ENCODE measurements around the gene EEFSEC.

EEFSEC gene

GRCh38 chr3:128351546-128351945, 198.3 kb downstream of the EEFSEC start:
- no peak overlapping the region for H3K27ac ChIP-seq (ENCODE audit: low read length)
- no peaks in the 10 kb centered on the region for H3K27me3 ChIP-seq (ENCODE audit: low read depth, low read length)

GRCh38 chr3:128352326-128352725, 199.0 kb downstream of the EEFSEC start:
- Histone ChIP-seq H3K27ac (ENCODE audit: low read length) (no peak overlapping the region), H3K4me3 (ENCODE audit: low read depth in 1 of 2, low read length in 2 of 2) (no peak overlapping the region), H3K27me3 (ENCODE audit: low read depth, low read length) (no peaks in the 10 kb centered on the region), H3K4me1 (ENCODE audit: control insufficient read depth in 1 of 2, insufficient read depth in 2 of 2, low read length in 2 of 2) (peaks cover 0 to 17% of the 10 kb centered on the region in 2 donors), H3K9me3 (ENCODE audit: control insufficient read depth in 1 of 2, low read length in 2 of 2) (no peaks in the 10 kb centered on the region), H3K36me3 (ENCODE audit: control insufficient read depth in 1 of 2, insufficient read depth in 2 of 2, low read length in 2 of 2) (peaks cover 3 to 9% of the 10 kb centered on the region in 2 donors)

More at GRCh38 chr3:128351546-128351945, 198.3 kb downstream of the EEFSEC start:
- Histone ChIP-seq H3K4me1 (ENCODE audit: control insufficient read depth in 1 of 2, insufficient read depth in 2 of 2, low read length in 2 of 2) (peaks cover 0 to 17% of the 10 kb centered on the region in 2 donors), H3K4me3 (ENCODE audit: low read depth in 1 of 2, low read length in 2 of 2) (no peak overlapping the region), H3K9me3 (ENCODE audit: control insufficient read depth in 1 of 2, low read length in 2 of 2) (no peaks in the 10 kb centered on the region), H3K36me3 (ENCODE audit: control insufficient read depth in 1 of 2, insufficient read depth in 2 of 2, low read length in 2 of 2) (peaks cover 3 to 9% of the 10 kb centered on the region in 2 donors)

- no peaks in the 10 kb centered on the region for H3K27me3 ChIP-seq (ENCODE audit: low read depth, low read length)
- peaks cover 0 to 17% of the 10 kb centered on the region in 2 donors for H3K4me1 ChIP-seq (ENCODE audit: control insufficient read depth in 1 of 2, insufficient read depth in 2 of 2, low read length in 2 of 2)
- no peaks in the 10 kb centered on the region for H3K9me3 ChIP-seq (ENCODE audit: control insufficient read depth in 1 of 2, low read length in 2 of 2)
- H3K4me3 ChIP-seq (ENCODE audit: low read depth in 1 of 2, low read length in 2 of 2) = no peak overlapping the region
- peaks cover 6 to 13% of the 10 kb centered on the region in 2 donors for H3K36me3 ChIP-seq (ENCODE audit: control insufficient read depth in 1 of 2, insufficient read depth in 2 of 2, low read length in 2 of 2)
- H3K27ac ChIP-seq (ENCODE audit: low read length) = no peak overlapping the region
Observed at GRCh38 chr3:128353361-128353965, 200.2 kb downstream of the EEFSEC start.

- no peak overlapping the region for H3K27ac ChIP-seq (ENCODE audit: low read length)
- H3K9me3 ChIP-seq (ENCODE audit: control insufficient read depth in 1 of 2, low read length in 2 of 2) = no peaks in the 10 kb centered on the region
- H3K4me1 ChIP-seq (ENCODE audit: control insufficient read depth in 1 of 2, insufficient read depth in 2 of 2, low read length in 2 of 2) = peaks cover 0 to 17% of the 10 kb centered on the region in 2 donors
- H3K4me3 ChIP-seq (ENCODE audit: low read depth in 1 of 2, low read length in 2 of 2) = no peak overlapping the region
- no peaks in the 10 kb centered on the region for H3K27me3 ChIP-seq (ENCODE audit: low read depth, low read length)
- H3K36me3 ChIP-seq (ENCODE audit: control insufficient read depth in 1 of 2, insufficient read depth in 2 of 2, low read length in 2 of 2) = peaks cover 13 to 18% of the 10 kb centered on the region in 2 donors
Observed at GRCh38 chr3:128353991-128354687, 200.9 kb downstream of the EEFSEC start.

- peaks cover 15 to 18% of the 10 kb centered on the region in 2 donors for H3K36me3 ChIP-seq (ENCODE audit: control insufficient read depth in 1 of 2, insufficient read depth in 2 of 2, low read length in 2 of 2)
- no peaks in the 10 kb centered on the region for H3K27me3 ChIP-seq (ENCODE audit: low read depth, low read length)
- H3K27ac ChIP-seq (ENCODE audit: low read length) = no peak overlapping the region
- no peaks in the 10 kb centered on the region for H3K9me3 ChIP-seq (ENCODE audit: control insufficient read depth in 1 of 2, low read length in 2 of 2)
- H3K4me1 ChIP-seq (ENCODE audit: control insufficient read depth in 1 of 2, insufficient read depth in 2 of 2, low read length in 2 of 2) = peaks cover 0 to 17% of the 10 kb centered on the region in 2 donors
- no peak overlapping the region for H3K4me3 ChIP-seq (ENCODE audit: low read depth in 1 of 2, low read length in 2 of 2)
Observed at GRCh38 chr3:128354788-128355542, 201.7 kb downstream of the EEFSEC start.

GRCh38 chr3:128355543-128355919, 202.2 kb downstream of the EEFSEC start:
- Histone ChIP-seq H3K27ac (ENCODE audit: low read length) (no peak overlapping the region), H3K4me1 (ENCODE audit: control insufficient read depth in 1 of 2, insufficient read depth in 2 of 2, low read length in 2 of 2) (peaks cover 0 to 17% of the 10 kb centered on the region in 2 donors), H3K9me3 (ENCODE audit: control insufficient read depth in 1 of 2, low read length in 2 of 2) (no peaks in the 10 kb centered on the region), H3K27me3 (ENCODE audit: low read depth, low read length) (no peaks in the 10 kb centered on the region), H3K36me3 (ENCODE audit: control insufficient read depth in 1 of 2, insufficient read depth in 2 of 2, low read length in 2 of 2) (peaks cover 15 to 16% of the 10 kb centered on the region in 2 donors), H3K4me3 (ENCODE audit: low read depth in 1 of 2, low read length in 2 of 2) (no peak overlapping the region)

GRCh38 chr3:128356822-128357221, 203.5 kb downstream of the EEFSEC start:
- no peaks in the 10 kb centered on the region for H3K27me3 ChIP-seq (ENCODE audit: low read depth, low read length)
- H3K36me3 ChIP-seq (ENCODE audit: control insufficient read depth in 1 of 2, insufficient read depth in 2 of 2, low read length in 2 of 2) = peaks cover 9 to 18% of the 10 kb centered on the region in 2 donors

GRCh38 chr3:128357538-128357937, 204.3 kb downstream of the EEFSEC start:
- peaks cover 0 to 17% of the 10 kb centered on the region in 2 donors for H3K4me1 ChIP-seq (ENCODE audit: control insufficient read depth in 1 of 2, insufficient read depth in 2 of 2, low read length in 2 of 2)
- no peaks in the 10 kb centered on the region for H3K27me3 ChIP-seq (ENCODE audit: low read depth, low read length)
- H3K9me3 ChIP-seq (ENCODE audit: control insufficient read depth in 1 of 2, low read length in 2 of 2) = no peaks in the 10 kb centered on the region
- H3K4me3 ChIP-seq (ENCODE audit: low read depth in 1 of 2, low read length in 2 of 2) = no peak overlapping the region
- H3K36me3 ChIP-seq (ENCODE audit: control insufficient read depth in 1 of 2, insufficient read depth in 2 of 2, low read length in 2 of 2) = peaks cover 9 to 16% of the 10 kb centered on the region in 2 donors
- no peak overlapping the region for H3K27ac ChIP-seq (ENCODE audit: low read length)

More at GRCh38 chr3:128356822-128357221, 203.5 kb downstream of the EEFSEC start:
- H3K9me3 ChIP-seq (ENCODE audit: control insufficient read depth in 1 of 2, low read length in 2 of 2) = no peaks in the 10 kb centered on the region
- H3K4me1 ChIP-seq (ENCODE audit: control insufficient read depth in 1 of 2, insufficient read depth in 2 of 2, low read length in 2 of 2) = peaks cover 0 to 17% of the 10 kb centered on the region in 2 donors
- no peak overlapping the region for H3K27ac ChIP-seq (ENCODE audit: low read length)
- H3K4me3 ChIP-seq (ENCODE audit: low read depth in 1 of 2, low read length in 2 of 2) = no peak overlapping the region

GRCh38 chr3:128358156-128358895, 205.0 kb downstream of the EEFSEC start:
- H3K27me3 ChIP-seq (ENCODE audit: low read depth, low read length) = no peaks in the 10 kb centered on the region
- H3K27ac ChIP-seq (ENCODE audit: low read length) = no peak overlapping the region
- peaks cover 9 to 16% of the 10 kb centered on the region in 2 donors for H3K36me3 ChIP-seq (ENCODE audit: control insufficient read depth in 1 of 2, insufficient read depth in 2 of 2, low read length in 2 of 2)

GRCh38 chr3:128359060-128359664, 205.9 kb downstream of the EEFSEC start:
- H3K4me1 ChIP-seq (ENCODE audit: control insufficient read depth in 1 of 2, insufficient read depth in 2 of 2, low read length in 2 of 2) = peaks cover 0 to 11% of the 10 kb centered on the region in 2 donors
- no peaks in the 10 kb centered on the region for H3K9me3 ChIP-seq (ENCODE audit: control insufficient read depth in 1 of 2, low read length in 2 of 2)
- no peak overlapping the region for H3K4me3 ChIP-seq (ENCODE audit: low read depth in 1 of 2, low read length in 2 of 2)
- H3K36me3 ChIP-seq (ENCODE audit: control insufficient read depth in 1 of 2, insufficient read depth in 2 of 2, low read length in 2 of 2) = peaks cover 9 to 16% of the 10 kb centered on the region in 2 donors
- no peak overlapping the region for H3K27ac ChIP-seq (ENCODE audit: low read length)
- H3K27me3 ChIP-seq (ENCODE audit: low read depth, low read length) = no peaks in the 10 kb centered on the region

More at GRCh38 chr3:128358156-128358895, 205.0 kb downstream of the EEFSEC start:
- Histone ChIP-seq H3K4me1 (ENCODE audit: control insufficient read depth in 1 of 2, insufficient read depth in 2 of 2, low read length in 2 of 2) (peaks cover 0 to 17% of the 10 kb centered on the region in 2 donors), H3K4me3 (ENCODE audit: low read depth in 1 of 2, low read length in 2 of 2) (no peak overlapping the region), H3K9me3 (ENCODE audit: control insufficient read depth in 1 of 2, low read length in 2 of 2) (no peaks in the 10 kb centered on the region)
